Measurements from ENCODE around the gene KRT76. TPM values are rescaled to one million over a fixed set of nuclear protein-coding genes. Genes with fewer than 3 reads are reported as not detected.

Gene KRT76
- total RNA-seq, 1 donor from 2014 or later, result not detected

GRCh38 chr12:52806821-52807543 lies 29.8 kb upstream of the KRT76 start:
- H3K36me3 ChIP-seq, result no peaks in the 10 kb centered on the region
- TF ChIP-seq POLR2A (IDR thresholded peaks at IDR 0.05), result no peak
- no peak for TF ChIP-seq CTCF (IDR thresholded peaks at IDR 0.05)
- no peak for TF ChIP-seq POLR2AphosphoS5 (IDR thresholded peaks at IDR 0.05; ENCODE audit: insufficient read depth in 1 of 2, low read depth in 1 of 2)
- no peak overlapping the region for H3K27ac ChIP-seq
- H3K4me3 ChIP-seq, result no peak overlapping the region
- no peak for DNase-seq (ENCODE audit: extremely low spot score in 2 of 2)
- no peaks in the 10 kb centered on the region for H3K27me3 ChIP-seq
- no peaks in the 10 kb centered on the region for H3K4me1 ChIP-seq
- H3K9me3 ChIP-seq, result no peaks in the 10 kb centered on the region
- intact Hi-C loops (cut with DNase I), result no loop called here

- Histone ChIP-seq H3K27me3 (no peaks in the 10 kb centered on the region), H3K27ac (no peak overlapping the region)
- TF ChIP-seq CTCF (IDR thresholded peaks at IDR 0.05), result no peak
- TF ChIP-seq POLR2A (IDR thresholded peaks at IDR 0.05), result no peak
- TF ChIP-seq POLR2AphosphoS5 (IDR thresholded peaks at IDR 0.05; ENCODE audit: insufficient read depth in 1 of 2, low read depth in 1 of 2), result no peak
These were observed 29.1 kb upstream of the KRT76 start for GRCh38 chr12:52806169-52806811.

GRCh38 chr12:52805739-52806138 lies 28.6 kb upstream of the KRT76 start:
- Histone ChIP-seq H3K27me3 (no peaks in the 10 kb centered on the region), H3K9me3 (no peaks in the 10 kb centered on the region), H3K4me1 (peaks cover 1% of the 10 kb centered on the region), H3K4me3 (no peak overlapping the region), H3K27ac (no peak overlapping the region), H3K36me3 (no peaks in the 10 kb centered on the region)
- intact Hi-C loops (cut with DNase I), result no loop called here
- no peak for TF ChIP-seq CTCF (IDR thresholded peaks at IDR 0.05)
- TF ChIP-seq POLR2AphosphoS5 (IDR thresholded peaks at IDR 0.05; ENCODE audit: insufficient read depth in 1 of 2, low read depth in 1 of 2), result no peak
- TF ChIP-seq POLR2A (IDR thresholded peaks at IDR 0.05), result no peak
- DNase-seq (ENCODE audit: extremely low spot score in 2 of 2), result no peak

More at GRCh38 chr12:52806169-52806811, 29.1 kb upstream of the KRT76 start:
- H3K9me3 ChIP-seq, result no peaks in the 10 kb centered on the region
- no peaks in the 10 kb centered on the region for H3K36me3 ChIP-seq
- no peaks in the 10 kb centered on the region for H3K4me1 ChIP-seq
- no peak overlapping the region for H3K4me3 ChIP-seq
- intact Hi-C loops (cut with DNase I), result no loop called here
- DNase-seq (ENCODE audit: extremely low spot score in 2 of 2), result no peak

- TF ChIP-seq POLR2A (IDR thresholded peaks at IDR 0.05) (no peak), CTCF (IDR thresholded peaks at IDR 0.05) (no peak), POLR2AphosphoS5 (IDR thresholded peaks at IDR 0.05; ENCODE audit: insufficient read depth in 1 of 2, low read depth in 1 of 2) (no peak)
- no peaks in the 10 kb centered on the region for H3K9me3 ChIP-seq
- peaks cover 8% of the 10 kb centered on the region for H3K4me1 ChIP-seq
- no peaks in the 10 kb centered on the region for H3K27me3 ChIP-seq
- H3K27ac ChIP-seq, result no peak overlapping the region
- no peaks in the 10 kb centered on the region for H3K36me3 ChIP-seq
- H3K4me3 ChIP-seq, result no peak overlapping the region
- DNase-seq (ENCODE audit: extremely low spot score in 2 of 2), result no peak
- intact Hi-C loops (cut with DNase I), result no loop called here
These were observed 27.9 kb upstream of the KRT76 start for GRCh38 chr12:52805000-52805399.

- H3K27me3 ChIP-seq, result no peaks in the 10 kb centered on the region
- peaks cover 12% of the 10 kb centered on the region for H3K4me1 ChIP-seq
- no peak for DNase-seq (ENCODE audit: extremely low spot score in 2 of 2)
- no peak for TF ChIP-seq CTCF (IDR thresholded peaks at IDR 0.05)
- no peak for TF ChIP-seq POLR2AphosphoS5 (IDR thresholded peaks at IDR 0.05; ENCODE audit: insufficient read depth in 1 of 2, low read depth in 1 of 2)
- TF ChIP-seq POLR2A (IDR thresholded peaks at IDR 0.05), result no peak
- H3K36me3 ChIP-seq, result no peaks in the 10 kb centered on the region
- intact Hi-C loops (cut with DNase I), result no loop called here
- no peak overlapping the region for H3K27ac ChIP-seq
- no peaks in the 10 kb centered on the region for H3K9me3 ChIP-seq
- H3K4me3 ChIP-seq, result no peak overlapping the region
These were observed 25.3 kb upstream of the KRT76 start for GRCh38 chr12:52802442-52802841.
